HG02973 (cell line): Measurements from ENCODE around the gene SF3A2.
A peak's percentile ranks its signal among the peaks of the same experiment; 100 is the strongest.
"Not testable (repeated sequence)": the region's sequence is repeated elsewhere in the genome, so short reads cannot be mapped to it uniquely, and the experiment has no call there.

Source experiments
- ATAC-seq: cut with Tn5 transposase; IDR thresholded peaks from one replicate; pipeline ENCODE4 v1.9.1; 2021; ENCODE audit warnings: moderate library complexity; ENCODE audit not compliant: unreplicated experiment

SF3A2 gene

DNA sequence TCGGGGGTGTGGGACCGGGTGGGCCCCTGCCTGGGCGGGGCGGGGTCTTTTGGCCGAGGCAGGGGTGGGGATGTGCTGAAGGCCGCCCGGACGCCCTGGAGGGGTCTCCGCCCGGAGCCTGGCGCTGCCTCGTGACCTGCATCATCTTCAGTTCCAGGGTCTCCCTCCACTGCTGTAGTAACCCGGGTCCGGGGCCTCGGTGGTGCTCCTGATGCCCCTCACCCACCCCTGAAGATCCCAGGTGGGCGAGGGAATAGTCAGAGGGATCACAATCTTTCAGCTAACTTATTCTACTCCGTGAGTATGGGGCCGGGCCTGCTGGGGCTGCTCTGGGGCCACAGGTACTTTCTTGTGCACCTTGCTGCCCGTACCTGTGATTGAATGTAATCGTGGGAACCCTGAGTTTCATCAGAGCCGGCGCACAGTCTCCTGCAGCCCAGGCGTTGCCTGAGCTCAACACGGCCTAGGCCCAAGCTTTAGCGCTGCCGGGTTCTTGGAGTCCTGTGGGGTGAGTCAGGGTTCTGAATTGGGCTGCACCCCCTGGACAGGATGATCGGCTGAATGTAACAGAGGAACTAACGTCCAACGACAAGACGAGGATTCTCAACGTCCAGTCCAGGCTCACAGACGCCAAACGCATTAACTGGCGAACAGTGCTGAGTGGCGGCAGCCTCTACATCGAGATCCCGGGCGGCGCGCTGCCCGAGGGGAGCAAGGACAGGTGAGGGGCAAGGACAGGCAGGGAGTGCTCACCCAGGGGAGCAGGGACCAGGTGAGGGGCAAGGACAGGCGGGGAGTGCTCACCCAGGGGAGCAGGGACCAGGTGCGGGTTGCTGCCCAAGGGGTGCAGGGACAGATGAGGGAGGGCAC lies 34.8 kb downstream of the SF3A2 start:
- no peak for ATAC-seq

DNA sequence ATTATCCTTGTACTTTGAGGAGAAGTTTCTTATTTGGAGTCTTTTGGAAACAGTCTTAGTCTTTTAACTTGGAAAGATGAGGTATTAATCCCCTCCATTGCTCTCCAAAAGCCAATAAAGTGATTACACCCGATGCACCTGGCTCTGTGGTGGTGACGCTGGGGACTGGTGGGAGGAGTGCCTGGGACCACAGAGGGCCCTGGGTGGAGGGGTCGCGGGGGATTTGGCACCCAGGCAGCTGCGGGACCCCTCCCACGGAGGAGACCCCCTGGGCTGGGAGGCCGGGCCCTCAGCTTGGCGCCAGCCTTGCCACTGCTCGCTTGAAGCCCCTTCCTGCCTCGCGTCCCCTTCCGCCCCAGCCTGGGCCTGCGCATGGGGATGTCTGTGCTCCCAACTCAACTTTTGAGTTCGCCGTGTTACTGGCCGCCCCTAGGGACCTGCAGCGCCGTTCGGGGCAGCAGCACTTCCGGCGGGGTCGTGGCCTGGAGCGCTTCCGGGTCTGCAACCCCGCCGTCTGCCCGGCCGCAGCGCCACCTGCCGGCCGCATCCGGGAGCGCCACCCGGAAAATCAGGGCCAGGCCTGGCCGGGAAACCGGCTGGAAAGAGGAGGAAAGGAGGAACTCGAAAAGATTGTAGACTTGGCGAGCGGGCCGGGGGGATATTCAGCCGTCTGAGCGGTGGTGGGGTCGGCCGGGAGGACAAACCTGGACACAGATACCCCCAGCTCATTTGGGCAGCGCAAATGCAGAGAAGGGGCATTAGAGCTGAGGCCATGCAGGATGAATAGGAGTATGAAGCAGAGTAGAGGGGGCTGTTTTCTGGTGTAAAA lies 36.9 kb downstream of the SF3A2 start:
- peak; percentile 23 for ATAC-seq

DNA sequence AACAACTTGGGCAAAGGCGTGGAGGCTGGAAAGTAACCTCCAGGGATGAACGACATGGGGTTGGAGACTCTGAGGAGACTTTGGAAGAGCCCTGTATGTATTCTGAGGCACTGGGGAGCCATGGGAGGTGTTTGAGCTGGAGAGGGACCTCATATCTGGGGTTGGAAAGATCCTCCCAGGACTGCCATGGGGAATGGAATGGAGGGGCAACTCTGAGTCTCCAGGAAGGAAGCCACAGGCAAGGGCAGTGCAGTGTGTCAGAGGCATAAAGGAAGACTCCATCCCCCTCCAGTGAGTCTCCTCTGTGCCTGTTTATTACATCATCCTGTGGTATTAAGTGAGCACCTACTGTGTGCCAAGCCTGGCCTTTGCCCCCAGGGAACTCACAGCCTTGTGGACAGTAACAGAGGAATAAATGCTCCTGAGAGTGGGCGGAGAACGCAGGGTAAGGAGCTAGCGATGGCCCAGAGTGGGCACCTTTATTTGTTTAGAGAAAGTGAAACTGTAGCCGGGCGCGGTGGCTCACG lies 37.6 kb downstream of the SF3A2 start:
- ATAC-seq: no peak

DNA sequence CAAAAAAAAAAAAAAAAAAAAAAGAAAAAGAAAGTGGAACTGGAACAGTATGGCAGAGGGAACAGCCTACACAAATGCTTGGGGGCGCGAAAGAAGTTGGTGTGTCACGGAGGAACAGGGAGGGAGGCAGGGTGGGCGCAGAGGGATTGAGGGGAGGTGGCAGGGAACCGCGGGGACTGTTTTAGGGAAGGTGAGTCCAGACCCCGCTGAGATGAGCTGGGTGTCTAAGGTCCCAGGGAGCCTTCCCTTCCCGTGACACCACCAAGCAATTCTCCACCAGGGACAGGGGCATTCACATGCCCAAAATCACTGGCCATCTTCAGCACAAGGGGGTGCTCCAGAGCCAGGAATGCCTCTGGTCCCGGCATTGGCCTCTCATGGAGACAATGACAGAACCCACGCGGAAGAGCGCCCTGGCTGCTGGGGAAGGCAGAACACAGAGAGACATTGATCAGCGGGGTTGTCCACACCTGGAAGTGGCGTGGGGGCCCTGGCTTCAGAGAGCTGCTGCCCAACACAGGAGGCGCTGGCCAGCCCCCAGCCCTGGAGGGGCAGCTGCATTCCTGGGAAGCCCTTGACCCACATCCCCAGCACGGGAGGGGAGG lies 38.4 kb downstream of the SF3A2 start:
- no peak for ATAC-seq

DNA sequence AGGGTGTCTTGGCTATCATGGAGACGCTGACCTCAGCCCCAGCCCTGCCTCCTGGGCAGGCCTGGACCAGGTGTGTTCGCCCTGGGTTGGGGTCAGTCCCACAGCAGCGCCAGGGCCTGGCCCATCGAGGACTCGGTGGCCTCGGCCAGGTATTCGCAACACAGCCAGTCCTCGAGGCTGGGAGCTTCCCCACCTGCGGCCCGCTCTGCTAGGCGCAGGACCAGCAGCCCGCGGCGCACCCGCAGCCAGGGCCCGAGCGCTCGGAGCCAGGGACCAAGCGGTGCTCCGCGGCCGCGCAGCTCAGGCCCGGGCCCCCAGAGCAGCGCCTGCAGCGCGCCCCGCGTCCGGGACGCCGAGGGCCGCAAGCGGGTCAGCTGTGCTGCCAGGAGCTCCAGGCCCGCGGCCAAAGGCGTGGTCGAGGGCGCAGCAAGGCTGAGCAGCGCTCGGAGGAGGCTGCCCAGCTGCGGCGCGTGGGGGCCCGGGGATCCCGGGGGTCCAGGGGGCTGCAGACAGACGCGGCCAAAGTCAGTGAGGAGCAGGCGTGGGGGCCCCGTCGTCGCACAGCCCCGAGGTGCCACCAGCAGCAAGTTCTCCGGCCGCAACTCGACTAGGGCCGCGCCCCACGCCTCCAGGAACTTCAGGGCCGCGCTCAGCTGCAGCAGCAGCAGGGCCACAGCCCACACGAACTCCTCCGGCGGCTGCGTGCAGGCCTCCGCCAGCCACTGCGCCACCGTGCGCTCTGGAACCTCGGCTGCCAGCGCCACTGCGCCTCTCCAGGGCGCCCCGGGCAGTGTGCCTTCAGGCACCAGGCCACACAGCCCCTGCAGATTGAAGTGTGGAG lies 39.2 kb downstream of the SF3A2 start:
- no peak for ATAC-seq

DNA sequence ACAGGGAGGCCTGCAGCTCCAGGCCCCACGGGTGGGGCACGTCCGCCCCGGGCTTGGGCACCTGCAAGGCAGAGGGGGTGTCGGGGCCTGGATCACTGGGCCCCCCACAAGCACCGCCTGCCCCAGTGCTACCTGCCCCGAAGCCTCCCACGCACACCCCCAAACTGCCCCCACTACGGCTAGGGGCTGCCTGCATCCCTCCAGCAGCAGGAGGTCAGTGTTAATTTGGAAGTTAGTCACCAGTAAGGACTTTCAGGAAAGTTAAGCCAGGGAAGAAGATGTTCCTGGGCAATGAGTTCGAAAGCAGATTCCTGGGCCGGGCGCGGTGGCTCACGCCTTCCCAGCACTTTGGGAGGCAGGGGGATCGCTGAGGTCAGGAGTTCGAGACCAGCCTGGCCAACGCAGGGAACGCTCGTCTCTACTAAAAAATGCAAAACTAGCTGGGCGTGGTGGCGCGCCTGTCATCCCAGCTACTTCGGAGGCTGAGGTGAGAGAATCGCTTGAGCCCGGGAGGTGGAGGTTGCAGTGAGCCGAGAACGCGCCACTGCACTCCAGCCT lies 39.9 kb downstream of the SF3A2 start:
- ATAC-seq: no peak

DNA sequence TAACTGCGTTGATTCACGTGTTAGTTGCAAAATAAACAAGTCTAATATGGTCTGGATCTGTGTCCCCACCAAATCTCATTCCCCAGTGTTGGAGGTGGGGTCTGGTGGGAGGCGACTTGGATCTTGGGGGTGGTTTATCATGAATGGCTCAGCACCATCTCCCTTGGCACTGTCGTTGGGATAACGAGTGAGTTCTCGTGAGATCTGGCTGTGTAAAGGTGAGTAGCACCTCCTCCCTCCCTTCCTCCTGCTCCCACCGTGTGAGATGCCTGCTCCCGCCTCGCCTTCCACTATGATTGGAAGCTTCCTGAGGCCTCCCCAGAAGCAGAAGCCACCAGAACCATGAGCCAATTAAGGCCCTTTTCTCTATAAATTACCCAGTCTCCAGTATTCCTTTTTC lies 40.5 kb downstream of the SF3A2 start:
- ATAC-seq: no peak

DNA sequence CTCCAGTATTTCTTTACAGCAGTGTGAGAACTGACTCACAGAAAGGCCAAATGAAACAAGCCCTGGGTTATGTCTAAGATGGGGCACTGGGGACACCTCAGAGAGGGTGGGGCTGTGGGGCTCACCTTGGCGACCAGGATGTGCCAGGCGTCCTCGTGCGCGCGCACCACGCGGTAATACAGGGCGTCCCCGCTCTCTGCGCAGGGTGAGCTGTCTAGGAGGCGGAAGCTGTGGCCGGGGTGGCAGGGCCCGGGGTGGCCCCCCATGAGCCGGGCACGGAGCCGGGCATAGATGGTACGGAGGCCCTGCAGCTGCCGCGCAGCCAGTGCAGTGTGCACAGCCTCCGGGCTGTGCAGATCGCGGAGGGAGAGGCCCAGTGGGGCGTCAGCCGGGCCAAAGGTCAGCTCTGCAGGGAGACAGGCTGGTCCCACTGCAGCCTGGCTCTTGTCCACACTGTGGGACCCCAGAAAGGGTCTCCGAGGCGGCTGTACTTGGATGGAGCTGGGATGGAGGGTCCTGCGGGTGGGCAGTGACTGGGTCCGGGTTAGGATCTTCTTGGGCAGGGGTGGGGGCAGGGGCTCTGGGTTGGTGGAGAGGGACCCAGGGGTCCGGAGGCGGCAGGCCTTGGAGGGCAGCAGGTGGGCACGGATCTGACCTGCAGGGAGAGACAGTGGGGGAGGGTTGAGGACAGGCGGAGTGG lies 42.0 kb downstream of the SF3A2 start:
- no peak for ATAC-seq

DNA sequence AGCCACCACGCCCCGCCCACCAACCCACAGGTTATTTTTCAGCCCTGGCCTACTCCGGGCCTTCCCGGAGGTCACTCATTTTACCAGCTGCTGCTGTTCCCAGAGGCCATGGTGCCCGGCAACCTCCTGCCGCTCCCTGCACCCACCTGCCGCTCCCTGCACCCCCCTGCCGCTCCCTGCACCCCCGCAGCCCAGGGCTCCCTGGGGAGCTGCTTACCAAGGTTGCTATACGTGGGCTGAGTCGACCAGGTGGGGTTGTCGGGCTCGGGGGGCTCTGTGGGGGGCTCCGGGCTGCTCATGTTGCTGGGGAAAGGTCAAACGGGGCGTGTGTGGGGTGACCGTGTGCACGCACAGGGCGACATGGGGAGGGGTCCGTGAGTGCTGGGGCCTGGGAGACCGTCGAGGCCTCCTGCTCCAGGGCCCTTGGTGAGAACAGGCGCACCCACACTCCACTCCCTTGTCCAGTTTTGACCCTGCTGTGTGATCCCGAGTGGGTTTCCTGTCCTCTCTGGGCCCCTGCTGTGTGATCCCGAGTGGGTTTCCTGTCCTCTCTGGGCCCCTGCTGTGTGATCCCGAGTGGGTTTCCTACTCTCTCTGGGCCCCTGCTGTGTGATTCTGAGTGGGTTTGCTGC lies 44.1 kb downstream of the SF3A2 start:
- no peak for ATAC-seq

DNA sequence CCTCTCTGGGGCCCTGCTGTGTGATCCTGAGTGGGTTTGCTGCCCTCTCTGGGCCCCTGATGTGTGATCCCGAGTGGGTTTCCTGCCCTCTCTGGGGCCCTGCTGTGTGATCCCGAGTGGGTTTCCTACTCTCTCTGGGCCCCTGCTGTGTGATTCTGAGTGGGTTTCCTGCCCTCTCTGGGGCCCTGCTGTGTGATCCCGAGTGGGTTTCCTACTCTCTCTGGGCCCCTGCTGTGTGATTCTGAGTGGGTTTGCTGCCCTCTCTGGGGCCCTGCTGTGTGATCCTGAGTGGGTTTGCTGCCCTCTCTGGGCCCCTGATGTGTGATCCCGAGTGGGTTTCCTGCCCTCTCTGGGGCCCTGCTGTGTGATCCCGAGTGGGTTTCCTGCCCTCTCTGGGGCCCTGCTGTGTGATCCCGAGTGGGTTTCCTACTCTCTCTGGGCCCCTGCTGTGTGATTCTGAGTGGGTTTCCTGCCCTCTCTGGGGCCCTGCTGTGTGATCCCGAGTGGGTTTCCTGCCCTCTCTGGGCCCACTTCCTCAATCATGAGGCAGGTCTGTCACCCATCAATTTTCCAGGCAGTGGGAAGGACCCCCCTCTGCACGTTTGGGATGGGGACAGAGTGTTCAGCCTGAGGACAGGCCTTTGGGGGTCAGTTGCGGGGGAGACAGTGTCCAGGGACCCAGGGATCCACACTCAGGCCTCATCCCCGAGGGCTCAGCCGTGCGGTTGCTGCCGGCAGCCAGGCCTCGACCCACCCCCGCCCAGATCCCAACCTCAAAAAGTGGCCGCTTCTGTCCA lies 44.8 kb downstream of the SF3A2 start:
- ATAC-seq: not testable (repeated sequence)

DNA sequence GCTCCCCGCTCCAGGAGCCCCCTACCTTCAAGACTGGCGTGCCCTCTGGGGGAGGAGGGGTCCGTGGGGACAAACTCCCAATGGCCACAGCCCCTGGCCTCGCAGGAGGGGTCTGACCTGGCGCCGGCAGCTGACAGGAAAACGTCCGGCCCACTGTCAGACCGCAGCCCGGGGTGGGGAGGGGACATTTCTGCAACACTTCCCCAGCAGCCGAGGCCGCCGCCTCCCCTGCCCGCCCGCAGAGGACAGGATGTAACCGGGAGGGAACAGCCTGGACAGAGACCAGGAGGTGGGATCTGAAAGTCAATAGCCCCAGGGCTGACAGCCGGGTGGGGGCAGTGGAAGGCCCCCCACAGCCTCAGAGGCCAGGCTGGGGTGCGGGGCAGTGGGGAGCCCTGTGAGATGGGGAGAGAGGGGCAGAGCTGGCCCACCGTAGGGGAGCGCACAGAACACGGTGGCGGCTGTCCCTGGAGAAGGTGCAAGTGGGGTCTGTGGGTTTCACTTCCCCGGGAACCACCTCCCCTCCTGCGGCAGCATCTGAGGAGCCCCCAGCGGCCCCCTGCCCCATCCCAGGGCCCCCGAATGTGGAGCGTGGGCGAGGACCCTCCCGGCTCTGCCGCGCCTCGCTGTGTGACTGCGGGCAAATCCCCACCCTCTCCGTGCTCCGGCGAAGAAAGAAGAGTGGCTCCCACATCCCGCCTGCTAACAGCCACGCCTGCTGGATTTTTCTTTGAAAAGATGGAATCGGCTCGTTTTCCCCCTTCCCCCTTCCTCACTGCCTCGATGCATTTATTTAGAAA lies 45.6 kb downstream of the SF3A2 start, which contains the start of gene PEAK3:
Gene PEAK3 (minus strand): TSS at position 114 of the 800 bp plus-strand sequence. CDS start 1,244 bp downstream, outside the sequence.
- no peak for ATAC-seq

DNA sequence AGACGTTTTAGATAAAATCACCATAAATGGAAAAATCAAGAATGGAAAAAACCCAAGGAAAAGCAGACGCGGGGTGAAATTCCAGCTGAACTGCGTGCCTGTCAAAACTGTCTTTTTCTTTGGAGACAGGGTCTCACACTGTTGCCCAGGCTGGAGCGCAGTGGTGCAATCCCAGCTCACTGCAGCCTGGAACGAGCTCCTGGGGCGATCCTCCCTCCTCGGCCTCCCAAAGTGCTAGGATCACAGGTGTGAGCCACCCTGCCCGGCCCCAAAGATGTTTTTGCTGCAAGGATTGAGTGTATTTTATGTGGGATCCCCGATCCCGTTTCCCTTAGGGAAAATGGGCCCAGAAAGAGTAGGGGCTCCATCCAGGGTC lies 46.2 kb downstream of the SF3A2 start:
- no peak for ATAC-seq

DNA sequence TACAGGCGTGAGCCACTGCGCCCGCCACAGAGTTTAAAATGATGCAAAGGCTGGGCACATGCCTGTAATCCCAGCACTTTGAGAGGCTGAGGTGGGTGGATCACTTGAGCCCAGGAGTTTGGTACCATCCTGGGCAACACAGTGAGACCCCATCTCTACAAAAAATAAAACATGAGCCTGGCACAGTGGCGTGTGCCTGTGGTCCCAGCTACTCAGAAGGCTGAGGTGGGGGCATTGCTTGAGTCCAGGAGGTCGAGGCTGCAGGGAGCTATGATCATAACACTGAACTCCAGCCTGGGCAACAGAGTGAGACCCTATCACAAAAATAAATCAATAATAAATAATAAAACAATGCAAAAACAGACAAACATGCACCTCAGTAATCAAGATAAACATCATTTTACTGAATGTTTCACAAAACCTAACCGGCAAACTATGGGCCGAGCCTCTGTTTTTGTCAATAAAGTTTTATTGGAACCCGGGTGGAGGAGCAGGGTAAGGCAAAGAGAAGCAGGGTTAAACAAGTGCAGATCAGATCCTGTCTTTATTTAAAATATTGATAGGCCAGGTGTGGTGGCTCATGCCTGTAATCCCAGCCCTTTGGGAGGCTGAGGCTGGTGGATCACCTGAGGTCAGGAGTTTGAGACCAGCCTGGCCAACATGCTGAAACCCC lies 47.3 kb downstream of the SF3A2 start:
- no peak for ATAC-seq

DNA sequence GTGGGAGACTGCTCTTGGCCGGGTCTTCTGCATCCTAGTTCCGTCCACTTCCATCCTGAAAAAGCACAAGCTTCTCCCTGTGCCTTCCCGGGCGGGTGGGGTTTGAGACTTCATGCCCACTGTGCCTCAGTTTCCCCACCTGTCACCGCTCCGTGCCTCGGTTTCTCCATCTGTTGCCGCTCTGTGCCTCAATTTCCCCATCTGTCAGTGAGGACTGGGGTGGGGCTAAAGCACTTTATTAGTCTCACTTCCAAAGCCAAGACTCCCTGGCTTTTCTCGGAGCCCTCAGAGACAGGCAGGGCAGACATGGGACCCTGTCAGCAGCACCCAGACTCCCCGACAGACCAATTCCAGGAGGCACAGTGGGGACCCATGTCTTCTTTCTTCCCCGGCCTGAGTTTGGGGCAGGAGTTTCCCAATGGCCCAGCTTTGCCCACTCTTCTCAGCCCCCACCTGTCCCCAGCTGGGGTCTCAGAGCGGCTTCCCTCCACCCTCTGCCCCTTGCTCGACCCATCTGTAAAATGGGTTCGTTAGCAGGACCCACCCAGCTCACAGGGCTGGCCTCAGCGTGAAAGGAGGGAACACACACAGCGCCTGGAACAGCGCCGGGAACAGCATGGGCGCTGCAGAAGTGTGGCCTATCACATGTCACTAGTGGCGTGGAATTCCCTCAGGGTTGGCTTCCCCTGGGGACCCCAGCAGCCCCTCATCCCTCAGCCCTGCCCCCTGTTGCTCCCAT lies 49.9 kb downstream of the SF3A2 start:
- no peak for ATAC-seq

DNA sequence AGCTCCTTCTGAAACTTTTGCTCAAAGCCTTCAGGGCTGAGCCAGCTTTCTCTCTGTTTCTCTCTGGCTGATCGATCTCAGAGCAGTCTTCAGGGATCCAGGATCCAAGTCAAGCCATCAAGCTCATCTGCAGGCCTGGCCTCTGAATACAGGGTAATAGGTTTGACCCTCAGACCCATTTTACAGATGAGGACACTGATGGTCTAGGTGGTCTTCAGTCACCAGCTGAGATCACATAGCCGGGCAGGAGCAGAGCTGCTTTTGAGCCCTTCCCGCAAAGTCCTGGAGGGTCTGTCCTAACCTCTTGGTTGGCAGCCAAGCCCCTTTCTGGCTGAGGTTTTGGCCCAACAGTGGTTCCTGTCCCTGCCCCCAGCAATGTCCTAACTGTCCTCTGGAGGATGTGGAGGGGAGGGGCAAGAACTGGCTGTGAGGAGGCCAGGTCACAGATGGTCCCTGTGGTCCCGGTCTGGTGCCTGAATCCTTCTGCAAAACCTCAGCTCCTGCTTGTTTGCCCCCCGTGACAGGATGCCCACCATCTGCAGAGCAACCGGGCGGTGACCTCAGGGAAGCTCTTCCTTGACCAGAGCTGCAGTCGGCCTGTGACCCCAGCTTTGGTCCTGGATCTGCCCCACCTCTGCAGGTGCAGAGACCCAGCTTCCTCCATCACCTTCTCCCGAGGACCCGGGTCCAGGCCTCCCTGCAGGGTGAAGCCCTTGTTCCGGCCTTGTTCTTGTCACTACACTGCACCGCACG lies 51.1 kb downstream of the SF3A2 start:
- ATAC-seq: no peak
